Parathyroid adenoma (tissue), 2 donors: Measurements from ENCODE around the gene RSPH3.

Experiments
- H2AFZ ChIP-seq: fragments of 300-600 bp; sonication (generic); one replicate; pipeline ENCODE4 v1.7.0; 2017; ENCODE audit warnings: antibody characterized with exemption, mild to moderate bottlenecking
- H3K27ac ChIP-seq: fragments of 300-600 bp; sonication (generic); one replicate; pipeline ENCODE4 v1.7.0; 2017
- H3K27me3 ChIP-seq: fragments of 300-600 bp; sonication (generic); one replicate; pipeline ENCODE4 v1.7.0; 2017; ENCODE audit warnings: low read length; ENCODE audit not compliant: control insufficient read depth, insufficient read depth
- H3K36me3 ChIP-seq: fragments of 300-600 bp; sonication (generic); one replicate; pipeline ENCODE4 v1.7.0; 2017; ENCODE audit warnings: low read length; ENCODE audit not compliant: control insufficient read depth, insufficient read depth
- H3K4me1 ChIP-seq: fragments of 300-600 bp; sonication (generic); one replicate; pipeline ENCODE4 v1.7.0; 2017; ENCODE audit warnings: control low read depth
- H3K4me2 ChIP-seq: fragments of 300-600 bp; sonication (generic); one replicate; pipeline ENCODE4 v1.7.0; 2017; ENCODE audit warnings: low read length
- H3K4me3 ChIP-seq: fragments of 300-600 bp; sonication (generic); one replicate; pipeline ENCODE4 v1.7.0; 2017; ENCODE audit warnings: low read depth, low read length
- H3K79me2 ChIP-seq: fragments of 300-600 bp; sonication (generic); one replicate; pipeline ENCODE4 v1.7.0; 2017; ENCODE audit warnings: control low read depth
- H3K9ac ChIP-seq: fragments of 300-600 bp; sonication (generic); one replicate; pipeline ENCODE4 v1.7.0; 2017; ENCODE audit warnings: mild to moderate bottlenecking
- H3K9me3 ChIP-seq: fragments of 300-600 bp; sonication (generic); one replicate; pipeline ENCODE4 v1.7.0; 2017; ENCODE audit warnings: low read length; ENCODE audit not compliant: control insufficient read depth
- TF ChIP-seq, protein P1 (sequence below): fragments of 300-600 bp; sonication (generic); IDR thresholded peaks from one replicate; pipeline ENCODE4 v1.7.0; 2017; ENCODE audit warnings: antibody characterized with exemption, mild to moderate bottlenecking
- donor health status: primary hyperparathyroidism.

The RSPH3 gene, protein sequence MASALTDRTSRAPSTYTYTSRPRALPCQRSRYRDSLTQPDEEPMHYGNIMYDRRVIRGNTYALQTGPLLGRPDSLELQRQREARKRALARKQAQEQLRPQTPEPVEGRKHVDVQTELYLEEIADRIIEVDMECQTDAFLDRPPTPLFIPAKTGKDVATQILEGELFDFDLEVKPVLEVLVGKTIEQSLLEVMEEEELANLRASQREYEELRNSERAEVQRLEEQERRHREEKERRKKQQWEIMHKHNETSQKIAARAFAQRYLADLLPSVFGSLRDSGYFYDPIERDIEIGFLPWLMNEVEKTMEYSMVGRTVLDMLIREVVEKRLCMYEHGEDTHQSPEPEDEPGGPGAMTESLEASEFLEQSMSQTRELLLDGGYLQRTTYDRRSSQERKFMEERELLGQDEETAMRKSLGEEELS

DNA sequence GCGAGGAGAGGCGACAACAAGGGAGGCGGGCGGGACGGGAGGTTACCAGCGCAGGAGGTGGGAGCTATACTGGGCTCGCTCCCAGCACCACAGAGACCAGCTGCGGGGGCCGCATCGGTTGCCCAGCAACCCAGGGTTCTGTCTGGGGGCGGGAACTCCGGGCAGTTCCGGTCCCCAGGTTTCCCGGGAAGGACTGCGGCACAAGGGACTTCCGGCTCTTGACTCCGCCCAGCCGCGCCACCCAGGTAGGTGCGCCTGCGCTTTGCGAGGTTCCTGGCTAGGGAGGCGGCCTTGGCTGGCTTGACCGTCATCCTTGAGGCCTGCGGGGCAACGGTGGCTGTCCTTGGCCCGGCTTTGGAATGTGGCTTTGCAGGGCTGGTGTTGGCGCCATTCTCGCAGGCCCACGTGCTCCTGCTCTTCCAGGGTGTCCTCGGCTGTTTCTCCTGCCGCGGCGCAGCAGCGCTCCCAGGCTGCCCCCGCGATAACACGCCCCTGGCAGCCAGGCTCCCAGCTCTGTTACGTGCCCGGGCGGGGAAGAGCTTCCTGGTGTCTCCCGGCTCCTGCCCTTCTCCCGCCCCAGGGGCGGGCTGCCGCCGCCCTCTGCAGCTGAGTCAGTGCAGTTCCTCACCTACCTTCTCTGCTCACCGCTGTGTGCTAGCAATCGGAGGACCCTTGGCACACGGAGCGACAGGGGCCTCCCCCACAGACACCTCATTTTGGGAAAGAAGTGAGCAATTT lies at the start of gene RSPH3:
TSS of gene RSPH3 (minus strand) at position 537 of the 738 bp plus-strand sequence. CDS start 652 bp downstream, outside the sequence.
- Histone ChIP-seq H3K4me1 (no peaks in the 10 kb centered on the region), H3K27me3 (no peaks in the 10 kb centered on the region), H2AFZ (peak within 1 kb of the TSS; percentile 82), H3K27ac (peak within 1 kb of the TSS; percentile 88), H3K9ac (peak within 1 kb of the TSS; percentile 33), H3K36me3 (no peaks in the 10 kb centered on the region), H3K9me3 (no peaks in the 10 kb centered on the region), H3K79me2 (peaks cover 3% of the 10 kb centered on the region), H3K4me2 (peak within 1 kb of the TSS; percentile 97), H3K4me3 (peak within 1 kb of the TSS; percentile 94)
- TF ChIP-seq, protein P1, sequence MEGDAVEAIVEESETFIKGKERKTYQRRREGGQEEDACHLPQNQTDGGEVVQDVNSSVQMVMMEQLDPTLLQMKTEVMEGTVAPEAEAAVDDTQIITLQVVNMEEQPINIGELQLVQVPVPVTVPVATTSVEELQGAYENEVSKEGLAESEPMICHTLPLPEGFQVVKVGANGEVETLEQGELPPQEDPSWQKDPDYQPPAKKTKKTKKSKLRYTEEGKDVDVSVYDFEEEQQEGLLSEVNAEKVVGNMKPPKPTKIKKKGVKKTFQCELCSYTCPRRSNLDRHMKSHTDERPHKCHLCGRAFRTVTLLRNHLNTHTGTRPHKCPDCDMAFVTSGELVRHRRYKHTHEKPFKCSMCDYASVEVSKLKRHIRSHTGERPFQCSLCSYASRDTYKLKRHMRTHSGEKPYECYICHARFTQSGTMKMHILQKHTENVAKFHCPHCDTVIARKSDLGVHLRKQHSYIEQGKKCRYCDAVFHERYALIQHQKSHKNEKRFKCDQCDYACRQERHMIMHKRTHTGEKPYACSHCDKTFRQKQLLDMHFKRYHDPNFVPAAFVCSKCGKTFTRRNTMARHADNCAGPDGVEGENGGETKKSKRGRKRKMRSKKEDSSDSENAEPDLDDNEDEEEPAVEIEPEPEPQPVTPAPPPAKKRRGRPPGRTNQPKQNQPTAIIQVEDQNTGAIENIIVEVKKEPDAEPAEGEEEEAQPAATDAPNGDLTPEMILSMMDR: peak; percentile 36

DNA sequence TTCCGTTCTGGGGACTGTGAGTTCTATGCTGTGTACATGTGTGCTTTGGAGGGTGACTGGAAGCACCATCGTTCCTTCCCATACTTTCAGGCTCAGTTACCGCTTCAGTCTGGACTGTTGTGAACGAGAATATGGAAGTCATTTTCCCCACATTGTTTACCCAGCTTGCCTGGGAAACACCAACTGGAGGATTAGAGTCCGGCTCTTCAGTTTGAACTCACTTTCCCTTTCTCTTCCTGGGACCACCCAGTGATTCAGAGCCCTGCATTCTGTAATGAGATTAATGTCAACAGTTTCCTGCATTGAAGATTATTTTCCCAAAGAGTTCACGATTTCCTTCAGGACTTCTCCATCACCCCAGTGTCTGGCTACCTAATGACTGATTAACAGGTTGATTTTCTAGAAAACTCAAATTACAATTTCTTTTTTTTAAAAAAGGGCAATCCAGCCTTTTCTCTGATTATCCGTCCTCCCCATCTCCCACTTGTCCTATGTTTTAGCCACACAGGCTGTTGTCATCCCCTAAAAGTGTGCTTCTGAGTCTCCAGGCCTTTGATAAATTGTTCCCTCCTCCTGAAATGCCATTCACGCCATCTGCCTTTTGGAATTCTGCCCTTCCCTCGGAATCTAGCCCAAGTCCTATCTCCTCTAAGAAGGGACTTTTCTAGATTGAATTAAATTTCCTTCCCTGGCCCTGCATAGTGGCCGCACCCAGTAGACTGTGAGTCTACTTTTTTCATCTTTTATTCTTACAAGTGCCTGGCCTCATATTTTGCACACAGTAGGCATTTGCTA lies 48.1 kb upstream of the RSPH3 start:
- Histone ChIP-seq H3K4me2 (no peak overlapping the region), H3K9me3 (no peaks in the 10 kb centered on the region), H3K79me2 (no peaks in the 10 kb centered on the region), H3K4me3 (no peak overlapping the region), H3K27ac (no peak overlapping the region), H3K36me3 (no peaks in the 10 kb centered on the region), H3K27me3 (no peaks in the 10 kb centered on the region), H3K4me1 (no peaks in the 10 kb centered on the region), H2AFZ (no peak overlapping the region), H3K9ac (no peak overlapping the region)
- TF ChIP-seq, protein P1: no peak

DNA sequence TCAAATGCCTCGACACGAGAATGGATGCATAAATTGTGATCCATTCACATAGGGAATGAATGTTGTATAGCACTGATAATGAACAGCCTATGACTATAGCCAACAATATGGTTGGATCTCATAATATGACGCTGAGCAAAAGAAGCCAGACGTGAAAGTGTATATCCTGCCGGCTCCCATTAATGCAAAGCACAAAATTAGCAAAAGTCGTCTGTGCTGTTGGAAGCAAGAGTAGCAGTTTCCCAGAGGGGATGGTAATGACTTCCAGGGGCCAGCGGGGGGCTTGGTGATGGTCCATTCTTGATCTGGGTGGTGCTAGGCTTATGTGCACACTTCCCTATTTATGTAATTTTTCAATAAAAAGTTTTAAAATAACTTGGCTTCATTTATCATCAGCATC lies 45.8 kb upstream of the RSPH3 start:
- Histone ChIP-seq H3K36me3 (no peaks in the 10 kb centered on the region), H3K4me1 (no peaks in the 10 kb centered on the region), H2AFZ (no peak overlapping the region), H3K9ac (no peak overlapping the region), H3K27me3 (no peaks in the 10 kb centered on the region), H3K9me3 (no peaks in the 10 kb centered on the region), H3K4me3 (no peak overlapping the region), H3K79me2 (no peaks in the 10 kb centered on the region), H3K4me2 (no peak overlapping the region), H3K27ac (no peak overlapping the region)
- TF ChIP-seq, protein P1: no peak

DNA sequence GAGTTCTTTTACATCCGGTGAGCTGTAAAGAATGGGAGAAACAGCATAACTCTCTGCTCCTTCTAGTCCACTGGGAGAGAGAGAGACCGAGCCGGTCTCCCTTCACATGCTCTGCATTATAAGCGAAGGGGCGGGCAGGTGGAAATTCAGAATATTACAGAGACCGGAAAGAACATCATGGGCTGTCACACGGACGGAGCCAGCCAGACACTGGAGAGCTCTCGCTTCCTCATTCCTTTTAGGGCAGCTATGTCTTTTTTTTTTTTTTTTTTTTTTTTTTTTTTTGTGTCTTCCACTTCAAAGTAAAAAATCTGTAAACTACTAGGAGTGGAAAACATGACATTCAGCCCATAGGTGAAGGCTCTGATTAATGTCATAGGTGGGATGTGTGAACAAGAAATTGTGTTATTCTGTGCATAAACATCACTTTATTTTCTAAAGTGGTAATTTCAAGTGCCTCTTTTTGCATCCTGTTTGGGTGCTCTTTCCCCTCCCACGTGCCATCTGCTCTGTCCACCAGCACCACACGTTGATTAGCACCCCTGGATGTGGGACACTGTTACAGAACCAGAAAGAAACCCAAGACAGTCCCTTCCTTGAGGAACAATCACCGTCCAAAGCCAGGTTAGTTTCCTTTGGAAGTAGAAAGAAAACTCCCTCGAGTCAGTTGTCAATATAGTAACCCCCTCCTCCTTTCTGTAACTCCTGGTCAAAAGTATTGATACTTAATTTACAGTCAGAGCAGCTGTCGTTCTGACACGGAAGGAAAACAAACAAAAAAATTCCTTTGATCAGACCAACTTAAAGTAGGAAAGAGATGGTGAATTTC lies 45.1 kb upstream of the RSPH3 start, which contains the start of gene TAGAP:
TSS of gene TAGAP (minus strand) at position 93 of the 829 bp plus-strand sequence. CDS start 845 bp downstream, outside the sequence.
- no peak within 1 kb of the TSS for H3K27ac ChIP-seq
- no peaks in the 10 kb centered on the region for H3K4me1 ChIP-seq
- no peaks in the 10 kb centered on the region for H3K79me2 ChIP-seq

More for the DNA sequence above, 45.1 kb upstream of the RSPH3 start, which contains the start of gene TAGAP:
- no peak within 1 kb of the TSS for H3K9ac ChIP-seq
- no peak within 1 kb of the TSS for H3K4me2 ChIP-seq
- no peaks in the 10 kb centered on the region for H3K27me3 ChIP-seq
- no peak within 1 kb of the TSS for H2AFZ ChIP-seq
- H3K9me3 ChIP-seq: no peaks in the 10 kb centered on the region
- TF ChIP-seq, protein P1: no peak
- peak within 1 kb of the TSS; percentile 8 for H3K4me3 ChIP-seq
- H3K36me3 ChIP-seq: no peaks in the 10 kb centered on the region
